HG02759 (cell line): ENCODE measurements around the gene DACT1.

ENCODE experiments used
- ATAC-seq: cut with Tn5 transposase; IDR thresholded peaks from one replicate; pipeline ENCODE4 v1.9.1; 2021; ENCODE audit warnings: mild to moderate bottlenecking, moderate library complexity; ENCODE audit not compliant: unreplicated experiment

The DACT1 gene

GRCh38 chr14:58665773-58666500, 28.2 kb downstream of the DACT1 start:
- ATAC-seq: no peak

DNA sequence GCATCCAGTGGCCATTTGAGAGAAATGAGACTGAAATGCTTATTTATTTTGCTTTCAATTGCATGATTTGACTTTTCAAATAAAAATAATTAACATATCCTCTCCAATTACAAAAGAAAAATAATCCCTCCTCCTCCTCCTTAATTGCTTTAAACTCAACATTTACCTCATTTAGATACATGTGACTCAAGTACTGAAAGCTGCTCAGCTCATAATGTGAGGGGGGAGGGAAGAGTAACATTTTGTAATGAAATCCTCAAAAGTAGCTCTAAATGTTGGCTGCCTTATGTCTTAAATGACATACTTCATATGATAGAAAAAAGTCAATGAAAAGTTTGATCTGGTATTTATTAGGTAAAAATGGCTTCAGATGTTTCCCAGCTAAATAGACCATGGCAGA, 29.0 kb downstream of the DACT1 start:
- no peak for ATAC-seq

- no peak for ATAC-seq
These were observed 30.1 kb downstream of the DACT1 start for GRCh38 chr14:58667900-58668299.

DNA sequence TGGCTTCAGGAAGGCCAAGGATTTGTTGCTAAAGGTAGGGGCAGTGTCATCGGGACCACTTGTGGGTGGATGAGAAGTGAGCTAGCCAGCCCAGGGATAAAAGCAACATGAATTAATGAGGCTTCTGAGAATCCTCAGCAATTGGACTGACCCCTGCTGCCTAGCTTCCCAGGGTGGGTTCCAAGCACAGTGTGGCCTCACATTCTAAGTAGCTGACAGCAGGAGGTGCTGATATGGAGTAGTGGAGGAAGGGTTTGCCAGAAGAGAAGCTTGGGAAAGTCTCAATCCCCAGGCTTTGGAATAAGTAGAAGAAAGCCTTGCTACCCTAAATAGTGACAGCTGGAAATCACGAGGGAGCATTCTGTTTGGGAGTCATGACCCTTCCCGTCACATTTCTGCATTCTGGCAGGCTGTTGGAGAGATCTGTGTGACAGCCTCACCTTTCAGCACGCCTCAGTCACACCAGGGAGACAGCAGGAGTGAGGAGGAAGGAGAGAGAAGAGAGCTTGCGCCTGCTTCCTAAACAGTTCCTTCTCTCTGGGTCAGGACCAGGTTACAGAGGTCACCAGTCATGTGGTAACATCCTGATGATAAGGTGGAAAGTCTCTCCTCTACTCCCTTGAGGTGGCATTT, 31.2 kb downstream of the DACT1 start:
- no peak for ATAC-seq

- no peak for ATAC-seq
These were observed 31.9 kb downstream of the DACT1 start for GRCh38 chr14:58669556-58670200.

DNA sequence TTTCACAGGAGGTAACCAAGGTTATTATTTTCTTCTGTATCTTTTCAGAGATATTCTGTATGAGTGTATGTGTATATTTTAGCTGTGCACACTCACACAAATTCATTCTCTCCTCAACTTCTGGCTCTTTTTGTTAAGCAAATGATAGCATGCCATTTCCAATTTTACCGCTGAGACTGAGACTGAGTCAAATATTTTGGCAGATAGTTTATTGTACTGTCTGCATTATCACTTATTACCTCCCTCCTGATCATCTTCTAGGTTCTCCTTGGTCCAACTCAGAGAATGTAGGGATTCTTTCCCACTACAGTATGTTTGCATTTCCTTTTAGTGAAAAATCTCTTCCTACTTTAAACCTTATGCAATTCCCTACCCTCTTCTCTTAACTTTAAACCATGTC, 33.3 kb downstream of the DACT1 start:
- no peak for ATAC-seq

- no peak for ATAC-seq
These were observed 33.7 kb downstream of the DACT1 start for GRCh38 chr14:58671436-58671835.

DNA sequence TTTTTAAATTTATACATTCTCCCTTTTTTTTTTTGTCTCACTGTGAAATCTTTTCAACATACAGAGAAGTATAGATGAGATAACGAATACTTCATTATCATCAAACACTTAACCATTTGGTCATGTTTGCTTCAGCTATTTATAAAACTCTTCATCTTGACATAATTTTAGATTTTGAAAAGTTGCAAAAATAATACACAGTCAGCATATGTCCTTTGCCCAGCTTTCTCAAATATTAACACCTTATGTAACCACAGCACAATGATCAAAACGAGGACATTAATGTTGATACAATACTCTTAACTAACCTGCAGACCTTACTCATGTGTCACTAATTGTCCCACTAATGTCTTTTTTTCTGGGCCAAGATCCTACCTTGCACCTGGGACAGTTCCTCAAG, 36.0 kb downstream of the DACT1 start:
- no peak for ATAC-seq

- no peak for ATAC-seq
These were observed 39.2 kb downstream of the DACT1 start for GRCh38 chr14:58677001-58677400.

DNA sequence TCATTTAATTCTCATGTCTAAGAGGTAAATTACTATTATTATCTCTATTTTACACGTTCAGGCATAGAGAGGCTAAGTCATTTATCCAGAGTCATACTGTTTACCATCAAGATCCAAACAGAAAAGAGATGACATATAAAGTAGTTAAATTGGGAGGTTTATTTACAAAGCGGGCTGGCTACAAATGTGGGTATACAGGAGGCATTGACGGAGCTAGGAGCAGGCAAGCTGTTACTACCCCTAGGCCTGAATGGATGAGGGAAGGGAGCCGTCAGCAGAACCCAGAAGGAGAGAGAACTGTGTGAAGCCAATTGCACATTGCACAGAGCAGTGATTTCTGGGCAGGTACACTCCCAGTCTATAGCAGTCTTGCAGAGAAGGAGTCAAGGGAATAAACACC, 39.8 kb downstream of the DACT1 start:
- ATAC-seq: no peak

DNA sequence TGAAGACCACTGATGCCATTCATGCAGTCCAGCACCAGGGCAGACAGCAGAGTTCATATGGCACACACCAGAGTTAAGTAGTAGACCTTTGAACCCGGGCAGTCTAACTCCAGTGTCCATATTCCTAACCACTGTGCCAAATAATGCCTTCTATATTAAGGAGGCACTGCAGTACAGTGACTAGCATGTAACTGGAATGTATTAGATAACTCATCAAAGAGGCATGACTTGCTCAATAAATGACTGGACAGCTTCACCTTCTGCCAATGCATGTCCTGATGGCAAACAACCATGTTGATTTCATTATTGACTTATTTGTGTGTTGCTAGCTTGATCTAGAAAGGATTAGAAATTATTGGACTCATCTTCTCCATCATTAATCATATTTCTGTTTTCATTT, 40.2 kb downstream of the DACT1 start:
- ATAC-seq: no peak

DNA sequence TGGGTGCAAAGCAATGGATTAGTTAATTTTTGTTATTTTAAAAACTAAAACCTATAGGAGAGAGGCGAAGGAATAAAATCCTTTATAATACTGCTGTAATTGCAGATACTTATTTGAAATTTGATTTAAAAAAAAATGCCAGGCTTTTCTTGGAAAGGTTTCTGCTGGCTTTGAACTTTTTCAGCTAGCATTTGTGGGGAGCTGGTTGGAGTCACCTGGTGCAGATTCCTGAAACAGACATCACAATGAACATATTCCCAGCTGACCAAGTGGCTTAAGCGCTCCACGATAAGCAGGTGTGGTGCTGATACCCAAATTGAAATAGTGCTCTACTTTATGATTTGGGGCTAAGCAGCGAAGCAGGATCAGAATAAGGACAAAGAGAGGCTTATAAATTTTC, 42.9 kb downstream of the DACT1 start:
- ATAC-seq: no peak

DNA sequence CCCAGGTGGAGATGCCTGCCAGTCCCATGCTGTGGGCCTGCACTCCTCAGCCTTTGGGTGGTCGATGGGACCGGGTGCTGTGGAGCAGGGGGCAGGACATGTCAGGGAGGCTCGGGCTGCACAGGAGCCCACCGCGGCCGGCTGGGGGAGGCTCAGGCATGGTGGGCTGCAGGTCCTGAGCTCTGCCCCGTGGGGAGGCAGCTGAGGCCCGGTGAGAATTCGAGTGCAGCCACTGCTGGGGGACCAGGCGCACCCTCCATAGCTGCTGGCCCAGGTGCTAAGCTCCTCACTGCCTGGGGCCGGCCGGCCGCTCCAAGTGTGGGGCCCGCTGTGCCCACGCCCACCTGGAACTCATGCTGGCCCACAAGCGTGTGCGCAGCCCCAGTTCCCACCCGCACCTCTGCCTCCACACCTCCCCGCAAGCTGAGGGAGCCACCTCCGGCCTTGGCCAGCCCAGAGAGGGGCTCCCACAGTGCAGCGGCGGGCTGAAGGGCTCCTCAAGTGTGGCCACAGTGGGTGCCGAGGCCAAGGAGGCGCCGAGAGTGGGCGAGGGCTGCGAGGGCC, 49.6 kb downstream of the DACT1 start:
- ATAC-seq: no peak

GRCh38 chr14:58690801-58691516, 53.2 kb downstream of the DACT1 start:
- no peak for ATAC-seq

DNA sequence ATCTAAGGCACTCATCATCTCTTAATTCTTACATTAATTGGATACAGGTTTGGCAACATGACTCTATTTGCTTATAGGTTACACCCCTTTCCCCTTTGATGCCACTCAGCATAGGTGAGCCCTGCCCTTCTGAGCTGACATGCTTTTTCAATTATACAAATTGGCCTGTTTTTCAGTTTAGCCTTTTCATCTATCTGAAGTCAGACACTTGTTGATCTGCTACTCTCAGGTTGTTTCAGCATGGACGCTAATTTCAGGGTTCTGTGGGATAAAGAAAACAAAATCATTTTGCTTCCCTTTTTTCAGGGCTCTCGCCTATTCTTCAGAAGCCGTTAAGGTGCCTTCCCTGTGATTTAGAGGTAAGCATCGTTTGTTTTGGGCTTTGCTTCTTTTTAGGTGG, 55.3 kb downstream of the DACT1 start:
- no peak for ATAC-seq

GRCh38 chr14:58695514-58695913, 57.8 kb downstream of the DACT1 start:
- no peak for ATAC-seq

DNA sequence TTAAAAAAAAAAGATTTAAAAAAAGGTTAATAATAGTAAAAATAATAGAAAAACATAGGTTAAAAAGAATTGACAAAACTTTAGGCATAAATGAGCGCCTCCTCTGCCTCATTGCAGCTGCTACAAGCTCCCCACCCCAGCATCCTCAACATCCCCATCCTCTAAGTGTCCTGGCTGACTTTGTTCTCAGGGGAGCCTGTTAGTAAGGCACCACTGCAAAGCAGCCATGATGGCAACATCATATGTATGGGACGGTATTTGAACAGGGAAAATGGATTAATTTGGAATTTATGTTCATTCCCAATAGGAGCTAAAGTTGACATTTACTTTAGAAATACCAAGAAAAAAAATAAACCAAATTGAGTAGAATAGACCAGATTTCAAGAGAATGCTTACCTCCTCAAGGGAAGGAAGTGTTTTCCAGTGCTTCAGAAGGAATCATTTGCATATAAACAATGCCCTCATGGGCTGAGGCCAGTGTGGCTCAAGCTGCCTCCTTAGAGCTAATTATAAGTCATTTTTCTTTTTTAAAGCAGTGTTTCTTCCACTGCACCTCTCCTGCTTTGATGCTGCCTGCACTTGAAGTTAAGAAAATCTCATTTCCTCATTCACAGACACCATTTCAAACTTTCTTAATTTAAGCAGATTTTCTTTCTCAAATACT, 59.6 kb downstream of the DACT1 start:
- no peak for ATAC-seq
